Choroid plexus epithelial cell (primary cell): Measurements from ENCODE around the gene DCAF8.
A peak's percentile ranks its signal among the peaks of the same experiment; 100 is the strongest.

Experiments
- DNase-seq: peaks from one replicate; pipeline ENCODE4 v3.0.0-alpha.2; 2010; ENCODE audit warnings: low read depth
- H3K4me3 ChIP-seq: 2 replicates; pipeline ENCODE4 v1.5.1; 2011; ENCODE audit warnings: low read depth, mild to moderate bottlenecking, control low read depth, low read length, moderate library complexity
- TF ChIP-seq, protein P1 (sequence below): conservative IDR thresholded peaks from 2 replicates; pipeline ENCODE4 v1.5.1; 2011; ENCODE audit warnings: low read depth, mild to moderate bottlenecking, control low read depth, inconsistent platforms, low read length, moderate library complexity

DCAF8 gene

DNA sequence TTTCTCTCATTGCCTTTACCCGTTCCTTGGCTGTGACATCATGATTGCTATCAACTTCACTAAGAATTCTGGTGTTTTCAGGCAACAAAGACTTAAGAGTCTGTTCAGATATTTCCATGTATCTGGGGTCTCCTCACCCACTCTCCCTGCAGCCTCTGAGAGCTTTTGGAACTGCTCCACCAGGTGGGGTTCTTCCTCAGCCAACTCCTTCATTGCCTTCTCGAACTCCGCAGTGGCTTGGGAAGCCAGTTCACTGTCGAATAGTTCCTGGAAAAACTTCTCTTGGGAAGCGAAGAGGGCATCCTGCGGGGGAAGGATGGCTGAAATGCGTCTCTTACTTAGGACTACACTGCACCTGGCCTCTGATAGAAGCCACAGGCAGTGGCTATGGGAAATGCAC is 20.5 kb upstream of the DCAF8 start:
- TF ChIP-seq, protein P1, sequence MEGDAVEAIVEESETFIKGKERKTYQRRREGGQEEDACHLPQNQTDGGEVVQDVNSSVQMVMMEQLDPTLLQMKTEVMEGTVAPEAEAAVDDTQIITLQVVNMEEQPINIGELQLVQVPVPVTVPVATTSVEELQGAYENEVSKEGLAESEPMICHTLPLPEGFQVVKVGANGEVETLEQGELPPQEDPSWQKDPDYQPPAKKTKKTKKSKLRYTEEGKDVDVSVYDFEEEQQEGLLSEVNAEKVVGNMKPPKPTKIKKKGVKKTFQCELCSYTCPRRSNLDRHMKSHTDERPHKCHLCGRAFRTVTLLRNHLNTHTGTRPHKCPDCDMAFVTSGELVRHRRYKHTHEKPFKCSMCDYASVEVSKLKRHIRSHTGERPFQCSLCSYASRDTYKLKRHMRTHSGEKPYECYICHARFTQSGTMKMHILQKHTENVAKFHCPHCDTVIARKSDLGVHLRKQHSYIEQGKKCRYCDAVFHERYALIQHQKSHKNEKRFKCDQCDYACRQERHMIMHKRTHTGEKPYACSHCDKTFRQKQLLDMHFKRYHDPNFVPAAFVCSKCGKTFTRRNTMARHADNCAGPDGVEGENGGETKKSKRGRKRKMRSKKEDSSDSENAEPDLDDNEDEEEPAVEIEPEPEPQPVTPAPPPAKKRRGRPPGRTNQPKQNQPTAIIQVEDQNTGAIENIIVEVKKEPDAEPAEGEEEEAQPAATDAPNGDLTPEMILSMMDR, result peak; percentile 16
- DNase-seq, result no peak

DNA sequence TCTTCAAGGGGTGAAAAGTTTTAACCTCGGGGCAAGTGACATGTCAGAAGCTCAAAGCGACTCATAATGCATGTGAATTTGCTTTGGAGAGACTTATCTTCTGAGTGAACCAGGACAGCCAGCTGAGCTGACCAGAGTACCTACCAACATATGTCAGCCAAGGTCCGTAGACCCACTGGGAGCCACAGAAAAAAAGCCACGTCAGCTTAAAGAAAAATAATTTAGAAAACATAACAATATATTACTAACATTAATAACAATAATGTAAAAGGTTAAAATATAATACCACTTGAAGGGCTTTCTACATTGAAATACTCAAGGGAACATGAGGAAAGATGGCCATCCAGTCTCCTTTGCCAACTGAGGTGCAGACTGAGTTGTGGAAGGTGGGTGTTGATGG is 15.6 kb upstream of the DCAF8 start:
- TF ChIP-seq, protein P1, result no peak
- no peak for DNase-seq
- H3K4me3 ChIP-seq, result no peak overlapping the region

More for the DNA sequence above, 20.5 kb upstream of the DCAF8 start:
- H3K4me3 ChIP-seq, result no peak overlapping the region

DNA sequence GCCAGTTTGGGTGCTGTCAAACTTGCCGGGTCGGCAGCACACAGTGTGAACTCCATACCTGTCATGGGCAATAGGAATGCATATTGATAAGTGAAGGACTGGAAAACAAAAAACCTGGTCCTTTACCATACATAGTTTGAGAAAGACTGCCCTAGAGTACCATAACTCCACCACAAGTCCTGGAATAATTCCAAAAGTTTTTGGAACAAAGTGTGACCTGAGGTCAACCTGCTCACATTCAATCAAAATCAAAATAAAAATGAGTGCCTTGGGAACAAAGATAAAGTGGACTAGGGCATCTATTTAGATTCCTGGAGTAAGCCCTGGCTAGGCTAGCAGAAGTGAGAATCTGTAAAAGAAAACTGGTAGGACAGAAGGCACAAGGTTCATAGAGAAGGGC is 15.0 kb upstream of the DCAF8 start:
- H3K4me3 ChIP-seq, result no peak overlapping the region
- TF ChIP-seq, protein P1, result no peak
- DNase-seq, result no peak

DNA sequence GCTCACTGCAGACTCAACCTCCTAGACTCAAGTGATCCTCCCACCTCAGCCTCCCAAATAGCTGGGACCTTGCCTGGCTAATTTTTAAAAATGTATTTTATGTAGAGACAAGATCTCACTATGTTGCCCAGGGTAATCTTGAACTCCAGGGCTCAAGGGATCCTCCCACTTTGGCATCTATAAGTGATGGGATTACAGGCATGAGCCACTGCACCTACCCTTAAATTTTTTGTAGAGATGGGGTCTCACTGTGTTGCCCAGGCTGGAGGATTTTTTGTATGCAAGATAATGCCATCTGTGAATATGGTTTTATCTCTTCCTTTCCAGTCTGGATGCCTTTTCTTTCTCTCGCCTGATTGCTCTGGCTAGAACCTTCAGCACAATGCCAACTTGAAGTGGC is 8.7 kb upstream of the DCAF8 start:
- no peak overlapping the region for H3K4me3 ChIP-seq
- no peak for DNase-seq
- TF ChIP-seq, protein P1, result no peak

DNA sequence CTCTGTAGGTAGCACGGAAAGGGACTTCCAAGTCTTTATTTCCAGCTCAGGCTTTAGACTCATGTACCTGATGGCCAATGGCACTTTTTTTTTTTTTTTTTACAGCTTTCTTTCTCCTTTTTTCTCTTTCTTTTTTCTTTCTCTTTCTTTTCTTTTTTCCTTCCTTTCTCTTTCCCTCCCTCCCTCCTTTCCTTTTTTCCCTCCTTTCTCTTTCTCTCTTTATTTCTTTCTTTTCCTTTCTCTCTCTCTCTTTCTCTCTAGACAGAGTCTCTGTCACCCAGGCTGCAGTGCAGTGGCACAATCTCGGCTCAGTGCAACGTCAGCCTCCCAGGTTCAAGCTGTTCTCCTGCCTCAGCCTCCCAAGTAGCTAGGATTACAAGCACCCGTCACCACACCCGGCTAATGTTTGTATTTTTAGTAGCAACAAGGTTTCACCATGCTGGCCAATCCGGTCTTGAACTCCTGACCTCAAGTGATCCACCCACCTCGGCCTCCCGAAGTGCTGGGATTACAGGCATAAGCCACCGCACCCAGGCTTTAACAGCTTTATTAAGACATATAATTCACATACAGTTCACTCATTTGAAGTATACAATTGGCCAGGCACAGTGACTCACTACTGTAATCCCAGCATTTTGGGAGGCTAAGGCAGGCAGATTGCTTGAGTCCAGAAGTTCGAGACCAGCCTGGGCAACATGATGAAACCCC is 5.1 kb upstream of the DCAF8 start:
- TF ChIP-seq, protein P1, result no peak
- DNase-seq, result no peak

DNA sequence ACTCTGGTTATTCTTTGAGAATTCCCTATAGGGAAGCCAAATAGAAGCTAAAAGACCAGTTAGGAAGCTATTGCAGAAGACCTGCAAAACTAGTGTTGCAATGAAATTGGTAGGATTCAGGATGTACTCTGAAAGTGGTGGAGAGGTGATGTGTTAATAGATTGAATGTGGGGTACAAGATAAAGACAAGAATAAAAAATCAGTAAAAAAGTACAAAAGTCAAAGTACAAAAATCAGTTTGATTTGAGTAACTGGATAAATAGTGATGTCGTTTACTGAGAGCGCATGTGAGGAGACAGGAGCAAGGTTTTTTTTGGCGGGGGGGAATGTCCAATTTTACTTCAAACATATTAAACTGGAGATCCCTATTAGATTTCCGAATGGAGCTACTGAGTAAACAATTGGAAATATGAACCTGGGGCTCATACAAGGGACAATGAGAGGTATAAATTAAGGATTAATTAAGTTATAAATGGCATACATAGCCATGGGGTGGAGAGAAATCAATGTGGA is 2.5 kb upstream of the DCAF8 start:
- TF ChIP-seq, protein P1, result no peak
- DNase-seq, result no peak
- no peak overlapping the region for H3K4me3 ChIP-seq

More for the DNA sequence above, 5.1 kb upstream of the DCAF8 start:
- no peak overlapping the region for H3K4me3 ChIP-seq

DNA sequence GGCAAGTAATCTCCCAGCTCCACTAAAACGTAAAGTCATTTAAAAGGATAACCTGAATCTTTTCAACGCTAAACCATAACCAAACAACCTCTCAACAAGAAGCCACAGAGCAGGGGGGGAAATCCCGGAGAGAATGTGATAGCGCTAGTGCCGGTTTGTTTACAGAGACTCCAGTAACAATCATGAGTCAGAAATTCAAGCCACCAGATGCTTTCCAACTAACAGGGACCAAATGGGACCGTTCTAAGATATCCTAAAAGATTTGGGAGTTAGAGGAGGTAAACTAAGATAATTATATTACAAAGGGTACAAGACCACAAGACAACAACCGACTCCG is 825 bp downstream of the DCAF8 start:
- H3K4me3 ChIP-seq, result peak overlapping the region; percentile 98
- DNase-seq, result peak; percentile 92
- TF ChIP-seq, protein P1, result no peak
